Fibroblast of skin of back (primary cell): ENCODE results near the gene MACO1.
A peak's percentile ranks its signal among the peaks of the same experiment; 100 is the strongest.

Source experiments
- DNase-seq: peaks from one replicate; pipeline ENCODE4 v3.0.0-alpha.2; 2013

MACO1 gene

GRCh38 chr1:25544243-25544764 lies 113.6 kb downstream of the MACO1 start:
- no peak for DNase-seq

DNA sequence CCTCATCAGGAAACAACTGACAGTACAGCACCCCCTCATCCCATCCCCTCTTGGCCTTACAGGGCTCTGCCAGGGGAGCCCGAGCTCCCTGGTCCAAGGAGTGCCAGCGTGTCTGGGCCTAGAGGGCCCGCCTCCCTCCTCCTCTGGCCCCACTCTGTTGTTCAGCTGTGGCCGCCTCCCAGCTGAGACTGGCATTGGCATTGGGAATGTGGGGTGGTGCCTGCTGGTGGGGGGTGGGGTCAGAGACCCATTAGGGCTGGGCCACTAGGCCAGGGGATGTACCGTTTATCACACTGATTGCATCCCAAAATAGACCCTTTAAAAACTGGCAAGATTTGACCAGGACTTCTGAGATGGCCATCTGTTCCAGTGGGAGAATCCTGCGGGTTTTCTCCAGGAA lies 114.1 kb downstream of the MACO1 start:
- DNase-seq = peak; percentile 45

- DNase-seq = no peak
Observed at GRCh38 chr1:25545767-25546166, 115.1 kb downstream of the MACO1 start.

DNA sequence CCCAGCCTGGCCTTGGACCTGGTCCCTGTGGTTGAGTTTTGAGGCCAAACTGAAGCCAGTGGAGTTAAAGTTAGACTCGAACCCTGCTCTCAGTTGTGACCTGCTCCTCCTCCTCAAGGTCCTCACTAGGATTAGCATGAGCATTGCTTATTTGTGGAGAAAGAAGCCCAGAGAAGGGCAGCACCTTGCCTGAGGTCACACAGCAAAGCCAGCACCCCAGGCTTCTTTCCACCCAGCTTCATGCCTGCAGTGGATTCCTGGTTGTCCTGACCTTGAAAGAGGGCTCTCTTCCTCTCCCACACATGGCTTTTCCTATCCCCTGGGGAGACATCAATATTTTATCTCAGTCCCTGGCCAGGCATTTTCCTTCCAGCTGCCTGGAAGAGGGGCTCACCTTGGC lies 115.5 kb downstream of the MACO1 start:
- DNase-seq = no peak

DNA sequence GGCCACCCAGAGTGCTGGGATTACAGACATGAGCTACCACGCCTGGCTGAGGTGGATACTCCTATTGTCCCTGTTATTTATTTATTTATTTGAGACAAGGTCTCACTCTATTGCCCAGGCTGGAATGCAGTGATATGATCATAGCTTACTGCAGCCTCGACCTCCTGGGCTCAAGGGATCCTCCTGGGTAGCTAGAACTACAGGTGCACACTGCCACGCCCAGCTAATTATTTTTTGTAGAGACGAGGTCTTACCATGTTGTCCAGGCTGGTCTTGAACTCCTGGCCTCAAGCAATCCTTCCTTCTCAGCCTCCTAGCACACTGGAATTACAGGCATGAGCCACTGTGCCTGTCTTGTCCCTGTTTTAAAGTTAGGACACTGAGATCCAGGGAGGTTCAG lies 117.9 kb downstream of the MACO1 start:
- DNase-seq = no peak

DNA sequence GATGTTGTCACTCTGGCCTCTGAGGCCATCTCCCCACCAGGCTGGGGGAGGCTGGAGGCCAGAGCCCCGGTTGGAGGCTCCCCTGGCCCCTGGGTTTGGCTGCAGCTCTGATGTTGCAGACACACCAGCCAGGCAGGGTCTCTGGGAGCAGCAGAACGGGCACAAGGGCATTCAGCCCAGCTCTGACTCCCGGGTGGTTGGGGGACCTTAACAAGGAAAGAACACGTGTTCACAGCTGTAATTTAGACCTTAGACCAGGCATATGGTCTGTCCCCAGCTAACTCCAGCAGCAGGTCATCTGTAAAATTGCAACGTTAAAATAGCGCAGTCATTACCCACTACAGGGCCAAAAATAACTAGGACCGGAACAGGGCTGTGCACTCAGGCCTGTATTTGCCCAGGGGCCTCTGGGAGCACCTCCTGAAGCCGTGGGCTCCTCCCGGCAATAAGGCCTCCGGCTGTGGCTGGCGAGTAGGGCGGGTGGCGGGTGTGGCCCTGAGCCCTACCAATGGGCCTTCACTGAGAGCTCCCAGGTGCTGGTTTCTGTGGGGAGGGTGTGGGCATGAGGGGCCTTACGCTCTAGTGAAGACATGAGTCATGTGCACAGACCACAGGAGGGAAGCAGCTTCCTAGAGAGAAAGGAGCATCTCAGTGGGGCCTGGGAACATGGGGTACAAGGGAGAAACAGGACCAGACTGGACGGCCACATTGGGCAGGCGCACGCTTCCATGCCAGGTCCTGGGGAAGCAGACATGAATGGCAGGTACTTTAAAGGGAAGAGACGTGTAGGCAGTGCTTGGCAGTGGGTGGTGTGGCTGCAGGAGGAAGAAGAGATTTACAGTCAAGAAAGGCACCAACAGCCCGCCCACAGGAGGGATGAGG lies 118.8 kb downstream of the MACO1 start:
- peak; percentile 51 for DNase-seq
